OCI-LY7 (cell line): Measurements from ENCODE around the gene MISP. TPM values are rescaled to one million over a fixed set of nuclear protein-coding genes. Genes with fewer than 3 reads are reported as not detected.

Experiments
- BruUV-seq: library from RNA; stranded (reverse); fragments of 400-500 nt; replicated peaks from 2 replicates; lab custom pipeline; 2021; lab: Mats Ljungman, UMichigan
- CTCF ChIA-PET: fragments of 300-600 bp; sonication (Branson Sonifier 250); formaldehyde crosslinking; loops from one replicate; lab custom pipeline; 2022; ENCODE audit warnings: antibody characterized with exemption; ENCODE audit not compliant: unreplicated experiment; lab: Charles Lee
- POLR2A ChIA-PET: fragments of 300-600 bp; sonication (Branson Sonifier 250); formaldehyde crosslinking; loops from one replicate; lab custom pipeline; 2022; ENCODE audit warnings: antibody characterized with exemption; lab: Charles Lee
- DNase-seq: peaks from one replicate; pipeline ENCODE4 v3.0.0-alpha.2; 2015; ENCODE audit warnings: low spot score
- H2AFZ ChIP-seq: fragments of 200-600 bp; sonication (generic), shearing (Covaris generic); 2 replicates; pipeline ENCODE4 v1.6.1; 2014; ENCODE audit warnings: mild to moderate bottlenecking, antibody characterized with exemption, low read length, moderate library complexity
- H3K27ac ChIP-seq: fragments of 200-600 bp; sonication (generic); 2 replicates; pipeline ENCODE4 v1.5.1; 2014; ENCODE audit warnings: mixed run types, low read depth, mild to moderate bottlenecking, moderate library complexity, low read length, inconsistent platforms; ENCODE audit not compliant: poor library complexity, severe bottlenecking
- H3K36me3 ChIP-seq: fragments of 200-600 bp; sonication (generic); 2 replicates; pipeline ENCODE4 v1.6.1; 2014; ENCODE audit warnings: mild to moderate bottlenecking, antibody characterized with exemption, low read length, moderate library complexity, mixed read lengths; ENCODE audit not compliant: insufficient read depth
- H3K4me1 ChIP-seq: fragments of 200-600 bp; sonication (generic); 2 replicates; pipeline ENCODE4 v1.5.1; 2014; ENCODE audit warnings: mild to moderate bottlenecking, low read length; ENCODE audit not compliant: insufficient read depth, poor library complexity, severe bottlenecking
- H3K4me2 ChIP-seq: fragments of 200-600 bp; sonication (generic); 2 replicates; pipeline ENCODE4 v1.6.1; 2014; ENCODE audit warnings: mild to moderate bottlenecking, low read length
- H3K4me3 ChIP-seq: fragments of 200-600 bp; sonication (generic); 2 replicates; pipeline ENCODE4 v1.5.1; 2014; ENCODE audit warnings: mild to moderate bottlenecking, low read depth, low read length; ENCODE audit not compliant: poor library complexity, severe bottlenecking
- H3K79me2 ChIP-seq: fragments of 200-600 bp; sonication (generic); 2 replicates; pipeline ENCODE4 v1.6.1; 2016; ENCODE audit warnings: low read depth, mild to moderate bottlenecking, low read length, moderate library complexity, mixed read lengths; ENCODE audit not compliant: insufficient read depth
- H3K9me2 ChIP-seq: fragments of 200-600 bp; sonication (generic); 2 replicates; pipeline ENCODE4 v1.6.1; 2016; ENCODE audit warnings: mild to moderate bottlenecking, low read length, mixed read lengths; ENCODE audit not compliant: insufficient read depth
- H3K9me3 ChIP-seq: fragments of 200-600 bp; sonication (generic); 2 replicates; pipeline ENCODE4 v1.6.1; 2014; ENCODE audit warnings: mild to moderate bottlenecking, mixed run types, low read length, mixed read lengths
- H4K20me1 ChIP-seq: fragments of 200-600 bp; sonication (generic); 2 replicates; pipeline ENCODE4 v1.6.1; 2014; ENCODE audit warnings: mild to moderate bottlenecking, antibody characterized with exemption, low read length, moderate library complexity, mixed read lengths; ENCODE audit not compliant: insufficient read depth
- EZH2phosphoT487 ChIP-seq: fragments of 200-600 bp; sonication (generic); IDR thresholded peaks from 2 replicates; pipeline ENCODE4 v1.6.1; 2018; ENCODE audit warnings: low read depth, borderline replicate concordance, mild to moderate bottlenecking, mixed run types, antibody characterized with exemption, low read length, moderate library complexity, mixed read lengths
- intact Hi-C: fragments of 100-400 bp; cut with micrococcal nuclease; formaldehyde crosslinking; loops from one replicate; pipeline ENCODE4 v1.10.0; 2022; ENCODE audit not compliant: unreplicated experiment
- total RNA-seq, 2 experiments: library from RNA; depleted of rRNA in 1 of 2; stranded (reverse); fragments of >200 nt in 1 of 2; shearing (Covaris generic) in 1 of 2; gene quantifications; 2 replicates each; pipeline ENCODE4 v1.2.3, GENCODE V29; 2014 to 2022
- TF ChIP-seq, protein P1 (sequence below): fragments of 200-600 bp; sonication (generic); conservative IDR thresholded peaks from 2 replicates; pipeline ENCODE4 v1.5.1; 2014; ENCODE audit warnings: mild to moderate bottlenecking, antibody characterized with exemption, low read length, moderate library complexity, mixed read lengths

MISP gene
- total RNA-seq, 2 experiments from 2014 or later: 0.23 TPM; not detected in 1

DNA sequence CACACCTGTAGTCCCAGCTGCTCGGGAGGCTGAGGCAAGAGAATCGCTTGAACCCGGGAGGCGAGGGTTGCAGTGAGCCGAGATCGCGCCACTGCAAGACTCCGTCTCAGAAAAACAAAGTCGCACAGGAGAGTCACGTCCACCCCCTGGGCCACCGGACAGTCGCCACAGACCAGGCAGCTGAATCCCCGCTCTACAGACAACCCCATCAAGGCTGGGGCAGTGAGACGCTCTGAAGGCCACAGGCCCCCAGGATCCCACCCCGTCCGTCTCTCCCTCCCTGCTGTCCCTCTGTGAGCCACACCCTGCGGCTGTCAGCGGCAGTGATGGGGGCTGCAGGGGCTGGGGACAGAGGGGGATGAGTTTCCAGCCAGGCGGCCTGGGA, 30.9 kb downstream of the MISP start:
- no peaks in the 10 kb centered on the region for H3K4me1 ChIP-seq
- no peaks in the 10 kb centered on the region for H3K36me3 ChIP-seq
- no TSS peak for BruUV-seq
- no peaks in the 10 kb centered on the region for H3K79me2 ChIP-seq
- no peak overlapping the region for H3K27ac ChIP-seq
- H4K20me1 ChIP-seq: no peaks in the 10 kb centered on the region
- CTCF ChIA-PET: interaction anchor here (0.6 kb wide), 1 partner anchor 119 kb away, joined by 3 read pairs; the partner anchor contains the start of gene RNF126
- POLR2A ChIA-PET: no interaction called here
- H3K4me3 ChIP-seq: no peak overlapping the region
- DNase-seq: no peak
- intact Hi-C loops: no loop called here
- no peak overlapping the region for H3K4me2 ChIP-seq
- no peak overlapping the region for H2AFZ ChIP-seq
- no peaks in the 10 kb centered on the region for H3K9me3 ChIP-seq
- TF ChIP-seq EZH2phosphoT487: no peak
- TF ChIP-seq, protein P1, sequence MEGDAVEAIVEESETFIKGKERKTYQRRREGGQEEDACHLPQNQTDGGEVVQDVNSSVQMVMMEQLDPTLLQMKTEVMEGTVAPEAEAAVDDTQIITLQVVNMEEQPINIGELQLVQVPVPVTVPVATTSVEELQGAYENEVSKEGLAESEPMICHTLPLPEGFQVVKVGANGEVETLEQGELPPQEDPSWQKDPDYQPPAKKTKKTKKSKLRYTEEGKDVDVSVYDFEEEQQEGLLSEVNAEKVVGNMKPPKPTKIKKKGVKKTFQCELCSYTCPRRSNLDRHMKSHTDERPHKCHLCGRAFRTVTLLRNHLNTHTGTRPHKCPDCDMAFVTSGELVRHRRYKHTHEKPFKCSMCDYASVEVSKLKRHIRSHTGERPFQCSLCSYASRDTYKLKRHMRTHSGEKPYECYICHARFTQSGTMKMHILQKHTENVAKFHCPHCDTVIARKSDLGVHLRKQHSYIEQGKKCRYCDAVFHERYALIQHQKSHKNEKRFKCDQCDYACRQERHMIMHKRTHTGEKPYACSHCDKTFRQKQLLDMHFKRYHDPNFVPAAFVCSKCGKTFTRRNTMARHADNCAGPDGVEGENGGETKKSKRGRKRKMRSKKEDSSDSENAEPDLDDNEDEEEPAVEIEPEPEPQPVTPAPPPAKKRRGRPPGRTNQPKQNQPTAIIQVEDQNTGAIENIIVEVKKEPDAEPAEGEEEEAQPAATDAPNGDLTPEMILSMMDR: no peak
- H3K9me2 ChIP-seq: no peaks in the 10 kb centered on the region

DNA sequence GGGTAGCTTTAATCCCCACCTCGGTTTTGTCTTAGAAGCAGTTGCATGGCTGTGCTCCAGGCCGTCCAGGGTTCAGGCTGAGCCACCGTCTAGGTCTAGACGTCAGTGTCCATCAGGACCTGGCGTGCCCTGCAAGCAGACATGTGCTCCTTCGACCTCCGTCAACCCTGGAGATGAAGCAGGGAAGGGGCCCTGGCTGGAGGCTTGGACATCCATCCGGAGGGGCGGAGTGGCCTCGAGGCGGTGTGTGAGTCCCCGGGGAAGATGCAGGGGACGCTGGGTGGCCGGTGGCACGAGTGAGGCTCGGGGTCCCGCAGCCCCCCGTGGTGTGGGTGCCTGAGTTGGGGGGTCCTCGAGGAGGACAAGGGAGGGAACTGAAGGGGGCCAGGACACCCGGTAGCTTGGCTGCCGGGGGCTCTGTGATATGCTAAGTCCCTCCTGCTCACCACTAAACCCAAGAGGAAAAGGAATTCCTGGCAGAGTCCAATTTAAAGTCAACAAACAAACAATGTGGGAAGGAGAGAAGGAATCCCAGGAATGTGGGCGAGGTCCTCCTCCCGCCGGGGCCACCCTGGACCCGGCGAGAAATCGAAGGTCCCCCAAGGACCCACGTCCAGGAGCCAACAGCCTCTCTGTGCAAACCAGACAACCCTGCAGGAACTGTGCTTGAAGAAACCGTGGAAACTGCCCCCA, 31.4 kb downstream of the MISP start:
- no peak overlapping the region for H3K4me3 ChIP-seq
- no peaks in the 10 kb centered on the region for H3K9me3 ChIP-seq
- H3K9me2 ChIP-seq: no peaks in the 10 kb centered on the region
- H3K4me2 ChIP-seq: no peak overlapping the region
- H2AFZ ChIP-seq: no peak overlapping the region
- BruUV-seq: no TSS peak
- no peaks in the 10 kb centered on the region for H3K4me1 ChIP-seq
- POLR2A ChIA-PET: no interaction called here
- H3K36me3 ChIP-seq: no peaks in the 10 kb centered on the region
- no peak for DNase-seq
- H3K27ac ChIP-seq: no peak overlapping the region
- CTCF ChIA-PET: interaction anchor here (0.6 kb wide), 1 partner anchor 119 kb away, joined by 3 read pairs; the partner anchor contains the start of gene RNF126
- TF ChIP-seq, protein P1: no peak
- no peak for TF ChIP-seq EZH2phosphoT487
- no peaks in the 10 kb centered on the region for H4K20me1 ChIP-seq
- intact Hi-C loops: no loop called here
- no peaks in the 10 kb centered on the region for H3K79me2 ChIP-seq
